ENCODE results near the gene FAM210A.
"Not testable (repeated sequence)": the region's sequence is repeated elsewhere in the genome, so short reads cannot be mapped to it uniquely, and the experiment has no call there.

FAM210A gene

GRCh38 chr18:13756671-13757070 is 30.3 kb upstream of the FAM210A start:
- DNase-seq (ENCODE audit: extremely low read depth, insufficient read length), result no peak
- Histone ChIP-seq H3K27me3 (replicated peaks; ENCODE audit: control insufficient read depth, insufficient read depth, low read length) (no peaks in the 10 kb centered on the region), H3K4me3 (replicated peaks; ENCODE audit: low read depth, low read length) (no peak overlapping the region), H3K36me3 (ENCODE audit: control insufficient read depth, insufficient read depth, low read length) (peaks cover 6% of the 10 kb centered on the region)
- TF ChIP-seq CTCF (IDR thresholded peaks at IDR 0.05; ENCODE audit: insufficient read depth, low read length, poor library complexity, severe bottlenecking), result no peak

- Histone ChIP-seq H3K27me3 (replicated peaks; ENCODE audit: control insufficient read depth, insufficient read depth, low read length) (no peaks in the 10 kb centered on the region), H3K4me3 (replicated peaks; ENCODE audit: low read depth, low read length) (no peak overlapping the region), H3K36me3 (ENCODE audit: control insufficient read depth, insufficient read depth, low read length) (peaks cover 6% of the 10 kb centered on the region)
- no peak for TF ChIP-seq CTCF (IDR thresholded peaks at IDR 0.05; ENCODE audit: insufficient read depth, low read length, poor library complexity, severe bottlenecking)
- DNase-seq (ENCODE audit: extremely low read depth, insufficient read length), result no peak
Measured at GRCh38 chr18:13756261-13756660, 29.9 kb upstream of the FAM210A start.

- not testable (repeated sequence) for H3K4me3 ChIP-seq (replicated peaks; ENCODE audit: low read depth, low read length); DNase-seq (ENCODE audit: extremely low read depth, insufficient read length); H3K27me3 ChIP-seq (replicated peaks; ENCODE audit: control insufficient read depth, insufficient read depth, low read length)
- peaks cover 15% of the 10 kb centered on the region for H3K36me3 ChIP-seq (ENCODE audit: control insufficient read depth, insufficient read depth, low read length)
Measured at GRCh38 chr18:13751599-13751998, 25.2 kb upstream of the FAM210A start.

- Histone ChIP-seq H3K36me3 (ENCODE audit: control insufficient read depth, insufficient read depth, low read length) (peaks cover 9% of the 10 kb centered on the region), H3K27me3 (replicated peaks; ENCODE audit: control insufficient read depth, insufficient read depth, low read length) (no peaks in the 10 kb centered on the region), H3K4me3 (replicated peaks; ENCODE audit: low read depth, low read length) (no peak overlapping the region)
- DNase-seq (ENCODE audit: extremely low read depth, insufficient read length), result no peak
- TF ChIP-seq CTCF (IDR thresholded peaks at IDR 0.05; ENCODE audit: insufficient read depth, low read length, poor library complexity, severe bottlenecking), result no peak
Measured at GRCh38 chr18:13746633-13747032, 20.3 kb upstream of the FAM210A start.

GRCh38 chr18:13745696-13746095 is 19.3 kb upstream of the FAM210A start:
- Histone ChIP-seq H3K4me3 (replicated peaks; ENCODE audit: low read depth, low read length) (no peak overlapping the region), H3K27me3 (replicated peaks; ENCODE audit: control insufficient read depth, insufficient read depth, low read length) (no peaks in the 10 kb centered on the region), H3K36me3 (ENCODE audit: control insufficient read depth, insufficient read depth, low read length) (peaks cover 9% of the 10 kb centered on the region)
- TF ChIP-seq CTCF (IDR thresholded peaks at IDR 0.05; ENCODE audit: insufficient read depth, low read length, poor library complexity, severe bottlenecking), result no peak
- DNase-seq (ENCODE audit: extremely low read depth, insufficient read length), result no peak

- Histone ChIP-seq H3K36me3 (ENCODE audit: control insufficient read depth, insufficient read depth, low read length) (peaks cover 3% of the 10 kb centered on the region), H3K4me3 (replicated peaks; ENCODE audit: low read depth, low read length) (no peak overlapping the region), H3K27me3 (replicated peaks; ENCODE audit: control insufficient read depth, insufficient read depth, low read length) (no peaks in the 10 kb centered on the region)
- no peak for DNase-seq (ENCODE audit: extremely low read depth, insufficient read length)
- TF ChIP-seq CTCF (IDR thresholded peaks at IDR 0.05; ENCODE audit: insufficient read depth, low read length, poor library complexity, severe bottlenecking), result no peak
Measured at GRCh38 chr18:13735681-13736080, 9.3 kb upstream of the FAM210A start.

Measured in GM06990 (cell line).